ENCODE measurements around the gene ETV7. TPM values are rescaled to one million over a fixed set of nuclear protein-coding genes. Genes with fewer than 3 reads are reported as not detected.

The ETV7 gene
- total RNA-seq, 3 donors from 2014 or later: 0.44 to 0.98 (median 0.80) TPM

DNA sequence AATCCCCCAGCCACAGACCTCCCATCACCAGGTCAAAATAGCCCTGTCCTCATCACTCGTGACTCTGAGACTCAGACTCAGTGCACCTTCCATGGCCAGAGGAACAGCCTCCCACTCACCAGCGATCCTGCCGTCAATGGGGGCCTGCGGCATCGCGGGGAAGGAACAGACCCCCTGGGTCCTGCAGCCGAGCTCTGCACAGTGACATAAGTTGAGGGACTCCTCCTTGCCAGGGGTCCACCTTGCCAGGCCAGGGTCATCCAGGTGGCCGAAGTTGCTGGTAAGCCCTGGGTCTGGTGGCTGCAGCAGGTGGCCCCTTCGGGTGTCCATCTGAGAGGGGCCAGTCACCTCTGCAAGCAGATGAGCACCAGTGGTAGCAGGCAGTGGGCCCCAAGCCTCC lies 16.3 kb downstream of the ETV7 start:
- Histone ChIP-seq H3K36me3 (no peaks in the 10 kb centered on the region), H3K4me1 (no peaks in the 10 kb centered on the region), H3K4me3 (no peak overlapping the region), H3K27ac (no peak overlapping the region), H3K9me3 (no peaks in the 10 kb centered on the region), H3K27me3 (no peaks in the 10 kb centered on the region)
- no peak for DNase-seq (ENCODE audit: low spot score in 2 of 2)
- TF ChIP-seq POLR2AphosphoS5 (IDR thresholded peaks at IDR 0.05) (no peak), POLR2A (IDR thresholded peaks at IDR 0.05) (no peak)
- TF ChIP-seq, protein P1, sequence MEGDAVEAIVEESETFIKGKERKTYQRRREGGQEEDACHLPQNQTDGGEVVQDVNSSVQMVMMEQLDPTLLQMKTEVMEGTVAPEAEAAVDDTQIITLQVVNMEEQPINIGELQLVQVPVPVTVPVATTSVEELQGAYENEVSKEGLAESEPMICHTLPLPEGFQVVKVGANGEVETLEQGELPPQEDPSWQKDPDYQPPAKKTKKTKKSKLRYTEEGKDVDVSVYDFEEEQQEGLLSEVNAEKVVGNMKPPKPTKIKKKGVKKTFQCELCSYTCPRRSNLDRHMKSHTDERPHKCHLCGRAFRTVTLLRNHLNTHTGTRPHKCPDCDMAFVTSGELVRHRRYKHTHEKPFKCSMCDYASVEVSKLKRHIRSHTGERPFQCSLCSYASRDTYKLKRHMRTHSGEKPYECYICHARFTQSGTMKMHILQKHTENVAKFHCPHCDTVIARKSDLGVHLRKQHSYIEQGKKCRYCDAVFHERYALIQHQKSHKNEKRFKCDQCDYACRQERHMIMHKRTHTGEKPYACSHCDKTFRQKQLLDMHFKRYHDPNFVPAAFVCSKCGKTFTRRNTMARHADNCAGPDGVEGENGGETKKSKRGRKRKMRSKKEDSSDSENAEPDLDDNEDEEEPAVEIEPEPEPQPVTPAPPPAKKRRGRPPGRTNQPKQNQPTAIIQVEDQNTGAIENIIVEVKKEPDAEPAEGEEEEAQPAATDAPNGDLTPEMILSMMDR (IDR thresholded peaks at IDR 0.05): no peak
- intact Hi-C loops (cut with DNase I; ENCODE audit: low total_unique reads): no loop called here

DNA sequence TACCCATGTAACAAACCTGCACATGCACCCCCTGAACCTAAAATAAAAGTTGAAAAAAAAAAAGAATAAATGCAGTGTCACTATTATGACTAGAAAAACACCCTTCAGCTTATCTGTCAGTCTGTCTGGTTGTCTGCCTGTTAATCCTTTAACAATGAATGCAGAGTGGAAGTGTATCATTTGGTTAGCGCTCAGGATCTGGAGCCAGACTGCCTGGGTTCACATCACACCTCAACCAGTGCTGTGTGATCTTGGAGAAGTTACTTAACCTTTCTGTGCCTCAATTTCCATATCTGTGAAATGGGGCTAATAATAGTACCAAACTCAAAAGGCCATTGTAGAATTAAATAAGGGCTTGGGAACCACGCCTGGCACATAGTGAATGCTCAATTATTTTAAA lies 16.8 kb downstream of the ETV7 start:
- intact Hi-C loops (cut with DNase I; ENCODE audit: low total_unique reads): no loop called here
- Histone ChIP-seq H3K27me3 (no peaks in the 10 kb centered on the region), H3K36me3 (no peaks in the 10 kb centered on the region), H3K27ac (no peak overlapping the region), H3K4me3 (no peak overlapping the region), H3K9me3 (no peaks in the 10 kb centered on the region), H3K4me1 (no peaks in the 10 kb centered on the region)
- DNase-seq (ENCODE audit: low spot score in 2 of 2): no peak
- no peak for TF ChIP-seq POLR2A (IDR thresholded peaks at IDR 0.05)
- TF ChIP-seq POLR2AphosphoS5 (IDR thresholded peaks at IDR 0.05): no peak
- TF ChIP-seq, protein P1 (IDR thresholded peaks at IDR 0.05): no peak

DNA sequence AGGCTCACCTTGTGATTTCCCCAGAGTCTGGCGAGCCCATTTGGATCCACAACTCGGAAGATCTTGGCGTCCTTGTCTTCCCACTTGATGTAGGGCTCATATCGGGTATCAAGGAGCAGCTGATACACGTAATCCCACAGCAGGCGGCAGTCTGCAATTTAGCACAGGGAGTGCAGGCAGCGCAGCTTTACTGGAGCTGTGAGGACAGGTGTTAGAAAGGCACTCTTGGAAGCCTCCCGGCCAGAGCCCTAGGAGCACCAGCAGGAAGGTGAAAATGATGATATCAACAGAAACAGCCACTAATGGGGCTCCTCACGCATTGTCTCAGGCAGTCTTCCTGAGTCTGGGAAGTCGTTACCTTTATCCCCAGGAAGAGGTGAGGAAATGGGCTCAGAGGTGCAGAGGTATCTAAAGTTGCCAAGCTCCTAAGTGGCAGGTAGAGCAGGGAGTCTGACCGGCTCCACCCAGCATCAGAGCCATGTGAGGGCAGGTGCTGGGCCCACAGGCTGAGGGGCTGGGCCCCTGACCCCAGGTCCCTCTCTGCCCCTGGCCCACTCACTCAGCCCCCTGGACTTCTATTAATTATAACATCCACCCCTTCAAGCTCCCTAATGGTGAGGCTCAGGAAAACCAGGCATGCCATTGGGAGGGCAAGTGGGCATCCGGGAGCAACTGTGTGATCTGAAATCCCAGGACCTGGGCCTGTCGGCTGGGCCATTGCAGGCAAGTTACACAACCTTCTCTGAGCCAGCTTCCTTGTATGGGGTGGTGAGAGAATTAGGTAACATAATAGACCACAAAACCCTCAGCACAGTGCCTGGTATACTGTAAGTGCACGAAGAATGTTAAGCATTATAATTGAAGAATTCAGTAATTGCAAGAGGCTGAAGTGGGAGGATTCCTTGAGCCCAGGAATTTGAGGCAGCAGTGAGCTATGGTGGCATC lies 18.3 kb downstream of the ETV7 start:
- TF ChIP-seq, protein P1 (IDR thresholded peaks at IDR 0.05): no peak
- no peak for TF ChIP-seq POLR2A (IDR thresholded peaks at IDR 0.05)
- no peak for TF ChIP-seq POLR2AphosphoS5 (IDR thresholded peaks at IDR 0.05)
- Histone ChIP-seq H3K9me3 (no peaks in the 10 kb centered on the region), H3K27ac (no peak overlapping the region), H3K27me3 (no peaks in the 10 kb centered on the region), H3K4me3 (no peak overlapping the region), H3K36me3 (no peaks in the 10 kb centered on the region), H3K4me1 (no peaks in the 10 kb centered on the region)
- intact Hi-C loops (cut with DNase I; ENCODE audit: low total_unique reads): no loop called here
- DNase-seq (ENCODE audit: low spot score in 2 of 2): no peak

DNA sequence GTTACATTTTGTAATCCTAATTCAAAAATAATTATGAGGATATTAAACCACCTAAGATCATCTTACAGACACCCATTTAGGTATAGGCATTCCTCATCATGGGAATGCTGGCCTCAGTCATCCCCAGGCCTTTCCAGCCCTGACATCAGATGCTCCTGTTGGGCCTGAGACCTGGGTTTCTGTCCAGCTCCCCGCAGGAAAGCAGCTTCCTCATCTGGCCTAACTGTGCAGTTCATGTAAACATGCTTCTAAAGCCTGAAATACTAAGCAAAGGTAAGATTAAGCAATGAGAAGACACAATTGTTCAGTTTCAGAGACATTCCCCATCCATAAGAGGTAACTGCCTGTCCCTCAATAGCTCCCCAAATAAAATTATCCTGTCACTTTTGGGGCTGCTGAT lies 19.0 kb downstream of the ETV7 start:
- Histone ChIP-seq H3K27ac (no peak overlapping the region), H3K27me3 (no peaks in the 10 kb centered on the region), H3K9me3 (no peaks in the 10 kb centered on the region), H3K4me1 (no peaks in the 10 kb centered on the region), H3K36me3 (no peaks in the 10 kb centered on the region), H3K4me3 (no peak overlapping the region)
- TF ChIP-seq POLR2AphosphoS5 (IDR thresholded peaks at IDR 0.05): no peak
- DNase-seq (ENCODE audit: low spot score in 2 of 2): no peak
- intact Hi-C loops (cut with DNase I; ENCODE audit: low total_unique reads): no loop called here

GRCh38 chr6:36367743-36368142 lies 19.7 kb downstream of the ETV7 start:
- no peaks in the 10 kb centered on the region for H3K36me3 ChIP-seq
- intact Hi-C loops (cut with DNase I; ENCODE audit: low total_unique reads): no loop called here
- H3K27me3 ChIP-seq: no peaks in the 10 kb centered on the region
- DNase-seq (ENCODE audit: low spot score in 2 of 2): no peak
- H3K4me1 ChIP-seq: no peaks in the 10 kb centered on the region
- no peak overlapping the region for H3K27ac ChIP-seq
- TF ChIP-seq, protein P1 (IDR thresholded peaks at IDR 0.05): no peak
- TF ChIP-seq POLR2A (IDR thresholded peaks at IDR 0.05) (no peak), POLR2AphosphoS5 (IDR thresholded peaks at IDR 0.05) (no peak)
- H3K4me3 ChIP-seq: no peak overlapping the region
- H3K9me3 ChIP-seq: no peaks in the 10 kb centered on the region

Measured in breast epithelium (tissue), 4 donors.